Measurements from ENCODE around the gene POMGNT1. TPM values are rescaled to one million over a fixed set of nuclear protein-coding genes. Genes with fewer than 3 reads are reported as not detected.

POMGNT1 gene
- polyA plus RNA-seq, 1 donor (not counting 4 experiments of a cell fraction or from before 2014, with no cell fraction given): 49.6 TPM

- no peaks in the 10 kb centered on the region for H3K27me3 ChIP-seq (ENCODE audit: control insufficient read depth, extremely low read depth, insufficient read depth, low read length)
- no peaks in the 10 kb centered on the region for H3K9me3 ChIP-seq (ENCODE audit: control insufficient read depth, low read depth, low read length)
- no peaks in the 10 kb centered on the region for H3K79me2 ChIP-seq (ENCODE audit: control insufficient read depth, insufficient read depth, low read length)
- TF ChIP-seq CTCF (optimal IDR thresholded peaks at IDR 0.05 in 1 of 3, IDR thresholded peaks at IDR 0.05 in 1 of 3, conservative IDR thresholded peaks at IDR 0.05 in 1 of 3; ENCODE audit: extremely low read depth in 1 of 3, insufficient read depth in 2 of 3, low read length in 3 of 3) (no peak), EZH2 (IDR thresholded peaks at IDR 0.05; ENCODE audit: low read length) (no peak)
- dilution Hi-C loops (cut with MboI; ENCODE audit: extremely low pct_ligation_motif_present, low sequenced_read_pairs): no loop called here
- no peak overlapping the region for H2AFZ ChIP-seq (ENCODE audit: control insufficient read depth, low read length)
- no peaks in the 10 kb centered on the region for H3K9me1 ChIP-seq (ENCODE audit: control insufficient read depth, extremely low read depth, insufficient read depth, low read length)
- DNase-seq (ENCODE audit: low read depth, low spot score): no peak
- H3K27ac ChIP-seq (ENCODE audit: control insufficient read depth, insufficient read depth, low read length): no peak overlapping the region
- no peak for FAIRE-seq
- H3K4me2 ChIP-seq (ENCODE audit: control insufficient read depth, extremely low read depth, insufficient read depth, low read depth, low read length): no peak overlapping the region
- no peak overlapping the region for H3K4me3 ChIP-seq (ENCODE audit: control insufficient read depth in 2 of 3, extremely low read depth in 1 of 3, insufficient read depth in 2 of 3, low read depth in 1 of 3, low read length in 3 of 3)
- H3K4me1 ChIP-seq (ENCODE audit: control insufficient read depth, extremely low read depth, insufficient read depth, low read length): no peaks in the 10 kb centered on the region
- no peaks in the 10 kb centered on the region for H3K36me3 ChIP-seq (ENCODE audit: control insufficient read depth in 2 of 2, extremely low read depth in 1 of 2, insufficient read depth in 2 of 2, low read length in 2 of 2)
- H4K20me1 ChIP-seq (ENCODE audit: control insufficient read depth, extremely low read depth, insufficient read depth, low read length): no peaks in the 10 kb centered on the region
- H3K9ac ChIP-seq (ENCODE audit: control insufficient read depth, extremely low read depth, insufficient read depth, low read length): no peak overlapping the region
Measured at GRCh38 chr1:46160212-46160611, 38.0 kb downstream of the POMGNT1 start.

DNA sequence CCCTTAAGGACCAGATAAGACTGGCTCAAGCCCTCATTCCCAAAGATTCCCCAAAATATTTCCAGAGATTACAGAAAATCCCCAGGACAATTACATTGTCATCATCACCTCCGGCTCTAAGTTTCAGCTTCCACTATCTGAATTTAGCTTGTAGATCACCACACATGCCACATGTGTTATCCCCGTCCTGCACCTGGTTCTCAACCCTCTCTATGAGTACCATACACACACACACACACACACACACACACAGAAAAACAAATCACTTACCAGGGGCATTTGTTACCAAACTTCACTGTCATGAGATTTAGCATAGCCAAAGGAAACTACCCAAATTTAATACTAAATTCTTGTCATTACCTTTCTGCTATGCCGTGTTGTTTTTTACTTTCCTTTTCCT, 38.7 kb downstream of the POMGNT1 start:
- Histone ChIP-seq H3K9me3 (ENCODE audit: control insufficient read depth, low read depth, low read length) (no peaks in the 10 kb centered on the region), H3K36me3 (ENCODE audit: control insufficient read depth in 2 of 2, extremely low read depth in 1 of 2, insufficient read depth in 2 of 2, low read length in 2 of 2) (no peaks in the 10 kb centered on the region), H3K79me2 (ENCODE audit: control insufficient read depth, insufficient read depth, low read length) (no peaks in the 10 kb centered on the region), H3K27me3 (ENCODE audit: control insufficient read depth, extremely low read depth, insufficient read depth, low read length) (no peaks in the 10 kb centered on the region), H2AFZ (ENCODE audit: control insufficient read depth, low read length) (no peak overlapping the region), H3K4me1 (ENCODE audit: control insufficient read depth, extremely low read depth, insufficient read depth, low read length) (no peaks in the 10 kb centered on the region), H3K9me1 (ENCODE audit: control insufficient read depth, extremely low read depth, insufficient read depth, low read length) (no peaks in the 10 kb centered on the region), H4K20me1 (ENCODE audit: control insufficient read depth, extremely low read depth, insufficient read depth, low read length) (no peaks in the 10 kb centered on the region), H3K4me2 (ENCODE audit: control insufficient read depth, extremely low read depth, insufficient read depth, low read depth, low read length) (no peak overlapping the region), H3K27ac (ENCODE audit: control insufficient read depth, insufficient read depth, low read length) (no peak overlapping the region), H3K9ac (ENCODE audit: control insufficient read depth, extremely low read depth, insufficient read depth, low read length) (no peak overlapping the region), H3K4me3 (ENCODE audit: control insufficient read depth in 2 of 3, extremely low read depth in 1 of 3, insufficient read depth in 2 of 3, low read depth in 1 of 3, low read length in 3 of 3) (no peak overlapping the region)
- dilution Hi-C loops (cut with MboI; ENCODE audit: extremely low pct_ligation_motif_present, low sequenced_read_pairs): no loop called here
- no peak for DNase-seq (ENCODE audit: low read depth, low spot score)
- no peak for FAIRE-seq
- TF ChIP-seq EZH2 (IDR thresholded peaks at IDR 0.05; ENCODE audit: low read length): no peak
- TF ChIP-seq CTCF (optimal IDR thresholded peaks at IDR 0.05 in 1 of 3, IDR thresholded peaks at IDR 0.05 in 1 of 3, conservative IDR thresholded peaks at IDR 0.05 in 1 of 3; ENCODE audit: extremely low read depth in 1 of 3, insufficient read depth in 2 of 3, low read length in 3 of 3): no peak
